Measurements from ENCODE around the gene PNLIPRP2.

- TF ChIP-seq CTCF (conservative IDR thresholded peaks at IDR 0.05; ENCODE audit: low read length) (no peak), EZH2phosphoT487 (IDR thresholded peaks at IDR 0.05; ENCODE audit: borderline replicate concordance, low read depth, low read length) (no peak)
These were observed 9.3 kb downstream of the PNLIPRP2 start for GRCh38 chr10:116630020-116630419.
